ENCODE results near the gene NFATC3. TPM values are rescaled to one million over a fixed set of nuclear protein-coding genes. Genes with fewer than 3 reads are reported as not detected.
"Not testable (repeated sequence)": the region's sequence is repeated elsewhere in the genome, so short reads cannot be mapped to it uniquely, and the experiment has no call there.

Gene NFATC3
- total and polyA plus RNA-seq, 2 donors from 2014 or later: 15.0 to 37.7 TPM

DNA sequence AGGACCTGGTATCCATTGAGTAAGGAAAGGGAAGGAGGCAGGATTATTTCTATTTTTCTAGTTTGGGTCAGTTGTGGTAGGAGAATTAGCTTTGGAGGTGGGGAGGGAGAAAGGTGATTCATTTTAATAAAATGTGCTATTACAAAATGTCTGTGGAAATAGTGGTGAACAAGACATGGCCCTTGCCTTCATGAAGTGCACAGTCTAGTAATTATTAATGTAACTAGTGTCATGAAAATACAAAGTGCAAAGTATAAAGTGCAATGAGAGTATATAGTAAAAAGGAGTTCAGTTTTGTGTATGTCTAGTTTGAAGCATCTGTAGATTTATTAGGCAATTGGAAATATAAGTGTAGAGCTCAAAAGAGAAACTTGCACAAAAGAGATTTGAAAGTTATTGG lies 11.9 kb downstream of the NFATC3 start:
- TF ChIP-seq, protein P1, sequence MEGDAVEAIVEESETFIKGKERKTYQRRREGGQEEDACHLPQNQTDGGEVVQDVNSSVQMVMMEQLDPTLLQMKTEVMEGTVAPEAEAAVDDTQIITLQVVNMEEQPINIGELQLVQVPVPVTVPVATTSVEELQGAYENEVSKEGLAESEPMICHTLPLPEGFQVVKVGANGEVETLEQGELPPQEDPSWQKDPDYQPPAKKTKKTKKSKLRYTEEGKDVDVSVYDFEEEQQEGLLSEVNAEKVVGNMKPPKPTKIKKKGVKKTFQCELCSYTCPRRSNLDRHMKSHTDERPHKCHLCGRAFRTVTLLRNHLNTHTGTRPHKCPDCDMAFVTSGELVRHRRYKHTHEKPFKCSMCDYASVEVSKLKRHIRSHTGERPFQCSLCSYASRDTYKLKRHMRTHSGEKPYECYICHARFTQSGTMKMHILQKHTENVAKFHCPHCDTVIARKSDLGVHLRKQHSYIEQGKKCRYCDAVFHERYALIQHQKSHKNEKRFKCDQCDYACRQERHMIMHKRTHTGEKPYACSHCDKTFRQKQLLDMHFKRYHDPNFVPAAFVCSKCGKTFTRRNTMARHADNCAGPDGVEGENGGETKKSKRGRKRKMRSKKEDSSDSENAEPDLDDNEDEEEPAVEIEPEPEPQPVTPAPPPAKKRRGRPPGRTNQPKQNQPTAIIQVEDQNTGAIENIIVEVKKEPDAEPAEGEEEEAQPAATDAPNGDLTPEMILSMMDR (IDR thresholded peaks at IDR 0.05; ENCODE audit: borderline replicate concordance, extremely low read depth, insufficient read depth): no peak
- Histone ChIP-seq H3K36me3 (ENCODE audit: control insufficient read depth in 2 of 3, insufficient read depth in 3 of 3, low read length in 3 of 3) (no peaks in the 10 kb centered on the region), H3K4me1 (ENCODE audit: control insufficient read depth in 2 of 3, insufficient read depth in 2 of 3, low read depth in 1 of 3, low read length in 3 of 3) (peaks cover 0 to 14% (median 0%) of the 10 kb centered on the region in 3 donors), H3K9me3 (ENCODE audit: control insufficient read depth in 2 of 3, insufficient read depth in 1 of 3, low read length in 3 of 3) (no peaks in the 10 kb centered on the region), H3K27ac (ENCODE audit: low read depth in 2 of 2, low read length in 2 of 2) (peak overlapping the region; percentile 37 to 72), H3K27me3 (ENCODE audit: control insufficient read depth, insufficient read depth, low read length) (no peaks in the 10 kb centered on the region), H3K9ac (ENCODE audit: low read length in 3 of 3) (no peak overlapping the region), H3K4me3 (ENCODE audit: low read length in 3 of 3) (peak overlapping the region in 1 of 3 donors; percentile 18)
- FAIRE-seq: no peak
- no peak for DNase-seq
- intact Hi-C loops (cut with DNase I): loop anchor here (10.0 kb wide), 1 partner anchor 118 kb away; no protein-coding TSS in a partner anchor

DNA sequence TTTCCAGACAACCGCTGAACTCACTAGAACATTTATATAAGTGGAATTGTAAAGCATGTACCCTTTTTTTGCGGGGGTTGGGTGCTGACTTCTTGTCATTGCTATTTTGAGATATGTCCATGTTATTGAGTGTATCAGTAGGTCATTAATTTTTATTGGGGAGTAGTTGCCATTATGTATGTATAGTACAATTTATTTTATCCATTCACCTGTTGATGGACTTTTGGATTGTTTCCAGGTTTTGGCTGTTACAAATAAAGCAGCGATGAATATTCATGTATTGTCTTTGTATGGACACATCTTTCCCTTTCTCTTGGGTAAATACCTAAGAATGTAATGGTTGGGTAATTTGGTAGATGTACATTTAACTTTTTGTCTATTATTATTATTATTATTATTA lies 12.7 kb downstream of the NFATC3 start:
- peaks cover 0 to 14% (median 0%) of the 10 kb centered on the region in 3 donors for H3K4me1 ChIP-seq (ENCODE audit: control insufficient read depth in 2 of 3, insufficient read depth in 2 of 3, low read depth in 1 of 3, low read length in 3 of 3)
- FAIRE-seq (no peak), DNase-seq (no peak)
- H3K9ac ChIP-seq (ENCODE audit: low read length in 3 of 3): no peak overlapping the region
- TF ChIP-seq, protein P1 (IDR thresholded peaks at IDR 0.05; ENCODE audit: borderline replicate concordance, extremely low read depth, insufficient read depth): no peak
- H3K36me3 ChIP-seq (ENCODE audit: control insufficient read depth in 2 of 3, insufficient read depth in 3 of 3, low read length in 3 of 3): no peaks in the 10 kb centered on the region
- no peak overlapping the region for H3K27ac ChIP-seq (ENCODE audit: low read depth in 2 of 2, low read length in 2 of 2)
- intact Hi-C loops (cut with DNase I): loop anchor here (10.0 kb wide), 1 partner anchor 117 kb away; no protein-coding TSS in a partner anchor
- peak overlapping the region in 1 of 3 donors; percentile 18 for H3K4me3 ChIP-seq (ENCODE audit: low read length in 3 of 3)
- H3K27me3 ChIP-seq (ENCODE audit: control insufficient read depth, insufficient read depth, low read length): no peaks in the 10 kb centered on the region
- no peaks in the 10 kb centered on the region for H3K9me3 ChIP-seq (ENCODE audit: control insufficient read depth in 2 of 3, insufficient read depth in 1 of 3, low read length in 3 of 3)

DNA sequence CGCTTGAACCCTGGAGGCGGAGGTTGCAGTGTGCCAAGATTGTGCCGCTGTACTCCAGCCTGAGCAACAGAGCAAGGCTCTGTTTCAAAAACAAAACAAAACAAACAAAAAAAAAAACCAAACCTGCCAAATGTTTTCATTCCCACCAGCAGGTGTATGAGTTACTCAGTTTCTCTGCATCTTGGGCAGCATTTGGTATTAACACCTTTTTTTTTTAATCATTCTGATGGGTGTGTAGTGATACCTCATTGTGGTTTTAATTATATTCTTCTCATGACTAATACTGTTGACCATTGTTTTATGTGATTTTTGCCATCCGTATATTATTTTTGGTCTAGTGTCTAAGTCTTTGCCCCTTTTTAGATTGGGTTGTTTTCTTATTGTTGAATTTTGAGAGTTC lies 15.3 kb downstream of the NFATC3 start:
- Histone ChIP-seq H3K4me1 (ENCODE audit: control insufficient read depth in 2 of 3, insufficient read depth in 2 of 3, low read depth in 1 of 3, low read length in 3 of 3) (peaks cover 0 to 4% (median 0%) of the 10 kb centered on the region in 3 donors), H3K27me3 (ENCODE audit: control insufficient read depth, insufficient read depth, low read length) (no peaks in the 10 kb centered on the region), H3K27ac (ENCODE audit: low read depth in 2 of 2, low read length in 2 of 2) (no peak overlapping the region), H3K36me3 (ENCODE audit: control insufficient read depth in 2 of 3, insufficient read depth in 3 of 3, low read length in 3 of 3) (no peaks in the 10 kb centered on the region), H3K9ac (ENCODE audit: low read length in 3 of 3) (no peak overlapping the region), H3K4me3 (ENCODE audit: low read length in 3 of 3) (no peak overlapping the region), H3K9me3 (ENCODE audit: control insufficient read depth in 2 of 3, insufficient read depth in 1 of 3, low read length in 3 of 3) (no peaks in the 10 kb centered on the region)
- intact Hi-C loops (cut with DNase I): no loop called here
- TF ChIP-seq, protein P1 (IDR thresholded peaks at IDR 0.05; ENCODE audit: borderline replicate concordance, extremely low read depth, insufficient read depth): no peak
- DNase-seq: no peak
- FAIRE-seq: no peak

DNA sequence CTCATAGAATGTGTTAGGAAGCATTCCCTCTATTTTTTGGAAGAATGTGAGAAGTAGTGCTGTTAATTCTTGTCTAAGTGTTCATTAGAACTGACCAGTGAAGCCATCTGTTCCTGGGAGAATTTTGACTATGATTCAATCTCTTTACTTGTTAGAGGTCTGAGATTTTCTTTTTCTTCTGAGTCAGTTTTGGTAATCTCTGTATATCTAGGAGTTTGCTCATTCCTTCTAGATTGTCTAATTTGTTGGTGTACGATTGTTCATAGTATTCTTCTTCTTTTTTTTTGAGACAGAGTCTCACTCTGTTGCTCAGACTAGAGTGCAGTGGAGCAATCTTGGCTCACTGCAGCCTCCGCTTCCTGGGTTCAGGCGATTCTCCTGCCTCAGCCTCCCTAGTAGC lies 20.4 kb downstream of the NFATC3 start:
- H3K9ac ChIP-seq (ENCODE audit: low read length in 3 of 3): no peak overlapping the region
- H3K27ac ChIP-seq (ENCODE audit: low read depth in 2 of 2, low read length in 2 of 2): no peak overlapping the region
- H3K36me3 ChIP-seq (ENCODE audit: control insufficient read depth in 2 of 3, insufficient read depth in 3 of 3, low read length in 3 of 3): no peaks in the 10 kb centered on the region
- DNase-seq (no peak), FAIRE-seq (no peak)
- TF ChIP-seq, protein P1 (IDR thresholded peaks at IDR 0.05; ENCODE audit: borderline replicate concordance, extremely low read depth, insufficient read depth): no peak
- H3K27me3 ChIP-seq (ENCODE audit: control insufficient read depth, insufficient read depth, low read length): no peaks in the 10 kb centered on the region
- H3K4me3 ChIP-seq (ENCODE audit: low read length in 3 of 3): no peak overlapping the region
- peaks cover 0 to 7% (median 0%) of the 10 kb centered on the region in 3 donors for H3K9me3 ChIP-seq (ENCODE audit: control insufficient read depth in 2 of 3, insufficient read depth in 1 of 3, low read length in 3 of 3)
- intact Hi-C loops (cut with DNase I): no loop called here
- H3K4me1 ChIP-seq (ENCODE audit: control insufficient read depth in 2 of 3, insufficient read depth in 2 of 3, low read depth in 1 of 3, low read length in 3 of 3): no peaks in the 10 kb centered on the region

DNA sequence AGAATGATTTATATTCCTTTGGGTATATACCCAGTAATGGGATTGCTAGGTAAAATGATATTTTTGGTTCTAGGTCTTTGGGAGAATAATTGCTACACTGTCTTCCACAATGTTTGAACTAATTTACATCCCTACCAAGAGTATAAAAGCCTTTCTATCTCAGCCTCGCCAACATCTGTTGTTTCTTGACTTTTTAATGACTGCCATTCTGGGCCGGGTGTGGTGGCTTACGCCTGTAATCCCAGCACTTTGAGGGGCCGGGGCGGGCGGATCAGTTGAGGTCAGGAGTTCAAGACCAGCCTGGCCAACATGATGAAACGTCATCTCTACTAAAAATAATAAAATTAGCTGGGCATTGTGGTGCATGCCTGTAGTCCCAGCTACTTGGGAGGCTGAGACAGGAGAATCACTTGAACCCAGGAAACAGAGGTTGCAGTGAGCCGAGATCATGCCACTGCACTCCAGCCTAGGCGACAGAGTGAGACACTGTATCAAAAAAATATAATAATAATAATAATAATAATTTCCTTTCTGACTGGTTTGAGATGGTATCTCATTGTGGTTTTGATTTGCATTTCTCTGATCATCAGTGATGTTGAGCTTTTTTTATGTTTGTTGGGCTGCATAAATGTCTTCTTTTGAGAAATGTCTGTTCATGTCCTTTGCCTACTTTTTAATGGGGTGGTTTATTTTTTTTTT lies 22.2 kb downstream of the NFATC3 start:
- H3K27ac ChIP-seq (ENCODE audit: low read depth in 2 of 2, low read length in 2 of 2); FAIRE-seq; H3K9ac ChIP-seq (ENCODE audit: low read length in 3 of 3); DNase-seq; H3K36me3 ChIP-seq (ENCODE audit: control insufficient read depth in 2 of 3, insufficient read depth in 3 of 3, low read length in 3 of 3); intact Hi-C loops (cut with DNase I); H3K4me1 ChIP-seq (ENCODE audit: control insufficient read depth in 2 of 3, insufficient read depth in 2 of 3, low read depth in 1 of 3, low read length in 3 of 3); H3K27me3 ChIP-seq (ENCODE audit: control insufficient read depth, insufficient read depth, low read length); H3K4me3 ChIP-seq (ENCODE audit: low read length in 3 of 3): not testable (repeated sequence)
- H3K9me3 ChIP-seq (ENCODE audit: control insufficient read depth in 2 of 3, insufficient read depth in 1 of 3, low read length in 3 of 3): peaks cover 0 to 10% (median 0%) of the 10 kb centered on the region in 3 donors

All from kidney (tissue), 14 donors.